ENCODE data around the gene PTPRE. TPM values are rescaled to one million over a fixed set of nuclear protein-coding genes. Genes with fewer than 3 reads are reported as not detected.

PTPRE gene
- total RNA-seq, 2 donors from 2014 or later: 6.5 to 8.9 TPM

DNA sequence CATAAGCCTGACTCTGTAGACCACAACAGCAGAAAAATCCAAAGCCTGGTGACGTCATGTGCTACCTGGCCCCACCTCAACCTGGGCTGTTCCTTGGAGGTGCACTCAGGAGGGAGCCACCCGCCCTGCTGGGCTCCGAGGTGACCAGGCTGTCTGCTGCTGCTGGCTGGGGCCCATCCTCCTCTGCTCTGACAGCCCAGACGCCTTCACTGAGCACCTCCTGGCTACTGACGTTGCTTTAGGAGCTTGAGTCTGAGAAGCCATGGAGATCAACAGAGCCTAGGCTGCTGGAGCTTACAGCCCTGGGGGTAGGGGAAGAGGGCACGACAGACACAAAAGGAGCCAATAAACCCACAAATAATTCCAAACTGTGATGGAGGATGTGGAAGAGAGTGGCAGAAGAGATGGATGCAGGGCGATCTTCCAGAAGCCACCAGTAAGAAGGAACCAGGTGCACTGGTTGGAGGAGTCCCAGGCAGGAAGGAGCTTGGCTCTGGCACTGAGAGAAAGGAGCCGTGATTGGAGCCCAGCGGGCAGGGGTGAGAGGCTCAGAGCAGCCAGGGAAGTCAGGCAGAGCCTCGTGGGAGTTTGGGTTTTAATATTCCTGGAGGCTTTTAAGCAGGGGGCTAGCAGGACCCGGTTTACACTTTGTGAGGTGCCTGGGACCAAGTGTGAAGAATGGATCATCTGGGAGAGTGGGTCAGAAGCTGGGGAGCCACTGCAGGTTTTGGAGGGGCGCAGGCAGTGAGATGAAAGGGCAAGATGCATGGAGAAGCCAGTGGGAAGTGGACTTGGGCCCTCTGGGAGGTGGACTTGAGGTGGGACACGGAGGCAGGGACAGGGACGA, 1.7 kb upstream of the PTPRE start:
- no peak for ATAC-seq
- H3K27me3 ChIP-seq: no peaks in the 10 kb centered on the region
- H3K4me3 ChIP-seq: no peak overlapping the region
- no peak for DNase-seq
- H3K4me1 ChIP-seq: peaks cover 12% of the 10 kb centered on the region
- no peaks in the 10 kb centered on the region for H3K36me3 ChIP-seq (replicated peaks in 1 of 2; ENCODE audit: insufficient read depth in 1 of 2, low read depth in 2 of 2)
- TF ChIP-seq CTCF (IDR thresholded peaks at IDR 0.05): no peak
- TF ChIP-seq POLR2A (IDR thresholded peaks at IDR 0.05): no peak
- 59 to 60% methylated on average over 12 to 14 of the region's 14 CpGs for WGBS, 2 donors
- intact Hi-C loops (cut with DNase I): no loop called here
- H3K9me3 ChIP-seq: no peaks in the 10 kb centered on the region
- no peak overlapping the region for H3K27ac ChIP-seq

GRCh38 chr10:127905848-127906261, 1.0 kb upstream of the PTPRE start:
- Histone ChIP-seq H3K36me3 (replicated peaks in 1 of 2; ENCODE audit: insufficient read depth in 1 of 2, low read depth in 2 of 2) (no peaks in the 10 kb centered on the region), H3K9me3 (no peaks in the 10 kb centered on the region), H3K27ac (no peak overlapping the region), H3K27me3 (no peaks in the 10 kb centered on the region), H3K4me3 (no peak overlapping the region), H3K4me1 (peaks cover 12% of the 10 kb centered on the region)
- ATAC-seq: no peak
- TF ChIP-seq POLR2A (IDR thresholded peaks at IDR 0.05) (no peak), CTCF (IDR thresholded peaks at IDR 0.05) (no peak)
- intact Hi-C loops (cut with DNase I): no loop called here
- DNase-seq: no peak
- WGBS, 2 donors: 80 to 92% methylated on average over 4 to 10 of the region's 10 CpGs

DNA sequence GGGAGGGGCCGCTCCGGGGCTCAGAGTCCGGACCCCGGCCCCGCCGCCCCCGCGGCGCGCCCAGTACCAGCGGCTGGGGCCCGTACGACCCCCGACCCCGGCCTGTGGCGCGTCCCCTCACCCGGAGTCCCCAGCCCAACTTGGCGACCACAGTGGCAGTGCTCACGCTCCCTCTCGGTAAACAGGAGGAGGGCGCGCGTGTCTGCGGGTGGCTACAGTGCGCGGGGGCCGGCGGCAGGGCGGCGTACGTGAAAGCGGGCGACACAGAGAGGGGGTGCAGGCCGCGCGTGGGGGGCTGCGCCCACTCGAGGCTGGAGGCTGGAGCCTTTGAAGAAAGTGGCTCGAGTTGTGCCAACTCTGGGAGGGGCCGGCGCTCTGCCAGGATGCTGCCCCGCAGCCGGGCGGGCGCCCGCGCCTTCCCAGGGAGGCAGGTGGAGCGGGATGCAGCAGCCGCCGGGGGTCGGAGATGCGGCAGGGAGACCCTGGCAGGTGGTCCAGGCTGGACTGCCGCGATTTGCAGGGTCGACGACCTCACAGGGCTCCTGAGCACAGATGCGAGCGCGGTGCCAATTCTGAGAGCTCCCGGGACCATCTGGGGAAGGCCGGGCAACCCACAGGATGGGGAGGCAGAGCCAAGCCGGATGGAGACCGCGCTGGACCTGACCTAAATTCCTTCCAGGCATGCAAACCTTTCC, 655 bp downstream of the PTPRE start:
- TF ChIP-seq CTCF (IDR thresholded peaks at IDR 0.05): no peak
- TF ChIP-seq POLR2A (IDR thresholded peaks at IDR 0.05): no peak
- intact Hi-C loops (cut with DNase I): no loop called here
- H3K36me3 ChIP-seq (replicated peaks in 1 of 2; ENCODE audit: insufficient read depth in 1 of 2, low read depth in 2 of 2): no peaks in the 10 kb centered on the region
- ATAC-seq (peak; percentile 32), DNase-seq (peak in 2 of 4 donors; percentile 34 to 35)
- H3K4me1 ChIP-seq: peaks cover 12% of the 10 kb centered on the region
- peak overlapping the region in 3 of 4 donors; percentile 7 to 71 (median 44) for H3K27ac ChIP-seq
- no peaks in the 10 kb centered on the region for H3K27me3 ChIP-seq
- 5% methylated on average over 18 to 23 of the region's 65 CpGs for WGBS, 2 donors
- no peaks in the 10 kb centered on the region for H3K9me3 ChIP-seq
- H3K4me3 ChIP-seq: peak overlapping the region in 1 of 2 donors; percentile 12

- intact Hi-C loops (cut with DNase I): no loop called here
- Histone ChIP-seq H3K27ac (peak overlapping the region in 2 of 4 donors; percentile 19 to 44), H3K36me3 (replicated peaks in 1 of 2; ENCODE audit: insufficient read depth in 1 of 2, low read depth in 2 of 2) (no peaks in the 10 kb centered on the region), H3K9me3 (no peaks in the 10 kb centered on the region), H3K4me1 (peaks cover 12% of the 10 kb centered on the region), H3K27me3 (no peaks in the 10 kb centered on the region), H3K4me3 (no peak overlapping the region)
- ATAC-seq (peak; percentile 13), DNase-seq (peak in 2 of 4 donors; percentile 23 to 58)
- TF ChIP-seq CTCF (IDR thresholded peaks at IDR 0.05): no peak
- no peak for TF ChIP-seq POLR2A (IDR thresholded peaks at IDR 0.05)
- 57 to 60% methylated on average over 13 of the region's 13 CpGs for WGBS, 2 donors
Observed at GRCh38 chr10:127908106-127908958, 1.4 kb downstream of the PTPRE start.

Measured in body of pancreas (tissue), 4 donors.